Measurements from ENCODE around the gene ARL3. TPM values are rescaled to one million over a fixed set of nuclear protein-coding genes. Genes with fewer than 3 reads are reported as not detected.
"Not testable (repeated sequence)": the region's sequence is repeated elsewhere in the genome, so short reads cannot be mapped to it uniquely, and the experiment has no call there.

The ARL3 gene
- polyA plus RNA-seq, 2 donors = 2.2 to 4.6 TPM

GRCh38 chr10:102720775-102721301, 6.6 kb upstream of the ARL3 start:
- H3K9me3 ChIP-seq (ENCODE audit: control insufficient read depth in 2 of 2, insufficient read depth in 1 of 2, low read depth in 1 of 2, low read length in 1 of 2) = no peaks in the 10 kb centered on the region
- no peak overlapping the region for H3K27ac ChIP-seq (ENCODE audit: low read depth in 2 of 2, low read length in 1 of 2)
- H3K27me3 ChIP-seq (ENCODE audit: control insufficient read depth in 1 of 2, insufficient read depth in 2 of 2, low read length in 2 of 2) = no peaks in the 10 kb centered on the region
- no peaks in the 10 kb centered on the region for H3K4me1 ChIP-seq (ENCODE audit: control insufficient read depth in 2 of 2, insufficient read depth in 2 of 2, low read length in 1 of 2)
- 74 to 78% methylated on average over 6 of the region's 6 CpGs for WGBS, 2 donors
- H3K36me3 ChIP-seq (ENCODE audit: control insufficient read depth in 2 of 2, insufficient read depth in 2 of 2, low read length in 1 of 2) = no peaks in the 10 kb centered on the region
- no peak overlapping the region for H3K4me3 ChIP-seq (ENCODE audit: low read depth in 1 of 2, low read length in 2 of 2)

GRCh38 chr10:102720337-102720736, 6.1 kb upstream of the ARL3 start:
- Histone ChIP-seq H3K36me3 (ENCODE audit: control insufficient read depth in 2 of 2, insufficient read depth in 2 of 2, low read length in 1 of 2) (no peaks in the 10 kb centered on the region), H3K27me3 (ENCODE audit: control insufficient read depth in 1 of 2, insufficient read depth in 2 of 2, low read length in 2 of 2) (no peaks in the 10 kb centered on the region), H3K9me3 (ENCODE audit: control insufficient read depth in 2 of 2, insufficient read depth in 1 of 2, low read depth in 1 of 2, low read length in 1 of 2) (no peaks in the 10 kb centered on the region), H3K4me1 (ENCODE audit: control insufficient read depth in 2 of 2, insufficient read depth in 2 of 2, low read length in 1 of 2) (no peaks in the 10 kb centered on the region), H3K4me3 (ENCODE audit: low read depth in 1 of 2, low read length in 2 of 2) (no peak overlapping the region), H3K27ac (ENCODE audit: low read depth in 2 of 2, low read length in 1 of 2) (no peak overlapping the region)
- 83 to 92% methylated on average over 3 of the region's 3 CpGs for WGBS, 2 donors

- Histone ChIP-seq H3K27ac (ENCODE audit: low read depth in 2 of 2, low read length in 1 of 2) (peak overlapping the region in 1 of 2 donors; percentile 7), H3K4me1 (ENCODE audit: control insufficient read depth in 2 of 2, insufficient read depth in 2 of 2, low read length in 1 of 2) (peaks cover 0 to 2% of the 10 kb centered on the region in 2 donors), H3K9me3 (ENCODE audit: control insufficient read depth in 2 of 2, insufficient read depth in 1 of 2, low read depth in 1 of 2, low read length in 1 of 2) (no peaks in the 10 kb centered on the region), H3K4me3 (ENCODE audit: low read depth in 1 of 2, low read length in 2 of 2) (no peak overlapping the region), H3K27me3 (ENCODE audit: control insufficient read depth in 1 of 2, insufficient read depth in 2 of 2, low read length in 2 of 2) (no peaks in the 10 kb centered on the region), H3K36me3 (ENCODE audit: control insufficient read depth in 2 of 2, insufficient read depth in 2 of 2, low read length in 1 of 2) (no peaks in the 10 kb centered on the region)
- 35 to 52% methylated on average over 3 of the region's 3 CpGs for WGBS, 2 donors
Observed at GRCh38 chr10:102718220-102718619, 4.0 kb upstream of the ARL3 start.

- not testable (repeated sequence) for H3K27me3 ChIP-seq (ENCODE audit: control insufficient read depth in 1 of 2, insufficient read depth in 2 of 2, low read length in 2 of 2); H3K9me3 ChIP-seq (ENCODE audit: control insufficient read depth in 2 of 2, insufficient read depth in 1 of 2, low read depth in 1 of 2, low read length in 1 of 2); H3K4me1 ChIP-seq (ENCODE audit: control insufficient read depth in 2 of 2, insufficient read depth in 2 of 2, low read length in 1 of 2); H3K4me3 ChIP-seq (ENCODE audit: low read depth in 1 of 2, low read length in 2 of 2); H3K27ac ChIP-seq (ENCODE audit: low read depth in 2 of 2, low read length in 1 of 2); H3K36me3 ChIP-seq (ENCODE audit: control insufficient read depth in 2 of 2, insufficient read depth in 2 of 2, low read length in 1 of 2)
- WGBS, 2 donors = 95 to 96% methylated on average over 18 of the region's 18 CpGs
Observed at GRCh38 chr10:102716900-102717565, 2.8 kb upstream of the ARL3 start.

GRCh38 chr10:102715880-102716279, 1.7 kb upstream of the ARL3 start:
- WGBS, 2 donors = 88 to 94% methylated on average over 1 of the region's 1 CpG

GRCh38 chr10:102714621-102715455, 641 bp upstream of the ARL3 start, which contains the start of gene SFXN2:
Gene SFXN2 (plus strand): TSS chr10:102714636. CDS start chr10:102726637, 12,001 bp downstream.
- Histone ChIP-seq H3K9me3 (ENCODE audit: control insufficient read depth in 2 of 2, insufficient read depth in 1 of 2, low read depth in 1 of 2, low read length in 1 of 2) (no peaks in the 10 kb centered on the region), H3K27me3 (ENCODE audit: control insufficient read depth in 1 of 2, insufficient read depth in 2 of 2, low read length in 2 of 2) (no peaks in the 10 kb centered on the region), H3K4me3 (ENCODE audit: low read depth in 1 of 2, low read length in 2 of 2) (peak within 1 kb of the TSS; percentile 68 to 92), H3K36me3 (ENCODE audit: control insufficient read depth in 2 of 2, insufficient read depth in 2 of 2, low read length in 1 of 2) (no peaks in the 10 kb centered on the region), H3K27ac (ENCODE audit: low read depth in 2 of 2, low read length in 1 of 2) (peak within 1 kb of the TSS; percentile 66 to 93), H3K4me1 (ENCODE audit: control insufficient read depth in 2 of 2, insufficient read depth in 2 of 2, low read length in 1 of 2) (peaks cover 0 to 2% of the 10 kb centered on the region in 2 donors)
- 4% methylated on average over 46 of the region's 46 CpGs for WGBS, 2 donors

More at GRCh38 chr10:102715880-102716279, 1.7 kb upstream of the ARL3 start:
- Histone ChIP-seq H3K4me3 (ENCODE audit: low read depth in 1 of 2, low read length in 2 of 2) (no peak overlapping the region), H3K27ac (ENCODE audit: low read depth in 2 of 2, low read length in 1 of 2) (no peak overlapping the region), H3K27me3 (ENCODE audit: control insufficient read depth in 1 of 2, insufficient read depth in 2 of 2, low read length in 2 of 2) (no peaks in the 10 kb centered on the region), H3K9me3 (ENCODE audit: control insufficient read depth in 2 of 2, insufficient read depth in 1 of 2, low read depth in 1 of 2, low read length in 1 of 2) (no peaks in the 10 kb centered on the region), H3K4me1 (ENCODE audit: control insufficient read depth in 2 of 2, insufficient read depth in 2 of 2, low read length in 1 of 2) (peaks cover 0 to 2% of the 10 kb centered on the region in 2 donors), H3K36me3 (ENCODE audit: control insufficient read depth in 2 of 2, insufficient read depth in 2 of 2, low read length in 1 of 2) (no peaks in the 10 kb centered on the region)

GRCh38 chr10:102713539-102713813, 721 bp downstream of the ARL3 start:
- Histone ChIP-seq H3K27ac (ENCODE audit: low read depth in 2 of 2, low read length in 1 of 2) (peak overlapping the region; percentile 66 to 93), H3K36me3 (ENCODE audit: control insufficient read depth in 2 of 2, insufficient read depth in 2 of 2, low read length in 1 of 2) (no peaks in the 10 kb centered on the region), H3K9me3 (ENCODE audit: control insufficient read depth in 2 of 2, insufficient read depth in 1 of 2, low read depth in 1 of 2, low read length in 1 of 2) (no peaks in the 10 kb centered on the region), H3K27me3 (ENCODE audit: control insufficient read depth in 1 of 2, insufficient read depth in 2 of 2, low read length in 2 of 2) (no peaks in the 10 kb centered on the region), H3K4me1 (ENCODE audit: control insufficient read depth in 2 of 2, insufficient read depth in 2 of 2, low read length in 1 of 2) (peaks cover 0 to 2% of the 10 kb centered on the region in 2 donors), H3K4me3 (ENCODE audit: low read depth in 1 of 2, low read length in 2 of 2) (peak overlapping the region; percentile 68 to 92)
- WGBS, 2 donors = 1% methylated on average over 12 to 13 of the region's 13 CpGs

- WGBS, 2 donors = 7 to 8% methylated on average over 8 of the region's 8 CpGs
- Histone ChIP-seq H3K4me3 (ENCODE audit: low read depth in 1 of 2, low read length in 2 of 2) (peak overlapping the region; percentile 68 to 92), H3K27me3 (ENCODE audit: control insufficient read depth in 1 of 2, insufficient read depth in 2 of 2, low read length in 2 of 2) (no peaks in the 10 kb centered on the region), H3K36me3 (ENCODE audit: control insufficient read depth in 2 of 2, insufficient read depth in 2 of 2, low read length in 1 of 2) (no peaks in the 10 kb centered on the region), H3K9me3 (ENCODE audit: control insufficient read depth in 2 of 2, insufficient read depth in 1 of 2, low read depth in 1 of 2, low read length in 1 of 2) (no peaks in the 10 kb centered on the region), H3K27ac (ENCODE audit: low read depth in 2 of 2, low read length in 1 of 2) (peak overlapping the region in 1 of 2 donors; percentile 66), H3K4me1 (ENCODE audit: control insufficient read depth in 2 of 2, insufficient read depth in 2 of 2, low read length in 1 of 2) (peaks cover 0 to 2% of the 10 kb centered on the region in 2 donors)
Observed at GRCh38 chr10:102712843-102713538, 1.2 kb downstream of the ARL3 start.

- no peak overlapping the region for H3K4me3 ChIP-seq (ENCODE audit: low read depth in 1 of 2, low read length in 2 of 2)
- no peaks in the 10 kb centered on the region for H3K27me3 ChIP-seq (ENCODE audit: control insufficient read depth in 1 of 2, insufficient read depth in 2 of 2, low read length in 2 of 2)
- H3K4me1 ChIP-seq (ENCODE audit: control insufficient read depth in 2 of 2, insufficient read depth in 2 of 2, low read length in 1 of 2) = peaks cover 0 to 2% of the 10 kb centered on the region in 2 donors
- no peak overlapping the region for H3K27ac ChIP-seq (ENCODE audit: low read depth in 2 of 2, low read length in 1 of 2)
- no peaks in the 10 kb centered on the region for H3K9me3 ChIP-seq (ENCODE audit: control insufficient read depth in 2 of 2, insufficient read depth in 1 of 2, low read depth in 1 of 2, low read length in 1 of 2)
- no peaks in the 10 kb centered on the region for H3K36me3 ChIP-seq (ENCODE audit: control insufficient read depth in 2 of 2, insufficient read depth in 2 of 2, low read length in 1 of 2)
- 67 to 72% methylated on average over 4 of the region's 4 CpGs for WGBS, 2 donors
Observed at GRCh38 chr10:102712089-102712488, 2.1 kb downstream of the ARL3 start.

All from esophagus (tissue), 2 donors.